GM10847 (cell line): ENCODE data around the gene SMIM32.

Experiments
- POLR2A ChIP-seq: IDR thresholded peaks from 2 replicates; pipeline ENCODE4 v1.6.1; 2011; ENCODE audit not compliant: insufficient read length; ENCODE audit errors: extremely low read depth

The SMIM32 gene

GRCh38 chr5:136213919-136214493 is 21.0 kb upstream of the SMIM32 start:
- no peak for TF ChIP-seq POLR2A

- TF ChIP-seq POLR2A, result no peak
Measured at GRCh38 chr5:136212252-136212721, 19.3 kb upstream of the SMIM32 start.

DNA sequence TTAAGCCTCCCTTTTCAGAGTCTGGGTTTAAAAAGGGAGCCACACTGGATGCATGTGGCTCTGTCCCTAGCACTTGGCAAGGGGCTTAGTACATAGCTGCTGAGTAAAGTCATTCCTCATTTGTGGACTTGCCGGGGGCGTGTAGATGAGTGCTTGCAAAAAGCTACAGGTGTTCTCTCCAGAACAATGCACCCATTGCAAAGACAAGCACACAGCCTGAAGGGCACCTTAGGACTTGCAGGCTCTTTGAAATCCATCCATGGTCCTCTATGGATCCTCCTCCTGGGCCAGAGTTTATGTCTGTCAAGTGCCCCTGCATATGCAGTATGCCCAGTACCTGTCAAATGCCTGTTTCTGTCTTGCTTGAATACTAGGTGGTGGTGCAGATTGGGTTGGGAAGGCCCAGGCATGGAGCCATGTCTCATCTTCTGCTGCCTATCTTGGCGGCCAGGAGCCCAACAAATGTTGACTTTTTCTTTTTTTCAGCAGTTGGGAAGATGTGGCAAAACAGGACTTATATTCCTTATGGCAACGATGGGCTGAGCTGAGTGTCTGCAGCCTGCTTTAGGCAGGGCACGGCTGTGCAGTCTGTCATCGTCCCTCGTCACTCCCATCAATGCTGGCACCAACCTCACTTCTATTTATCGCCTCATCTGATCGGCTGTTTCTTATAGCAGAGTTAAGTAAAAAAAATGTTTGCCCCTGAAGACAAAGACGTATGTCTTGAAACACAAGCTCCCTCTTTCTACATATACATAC is 18.5 kb upstream of the SMIM32 start:
- no peak for TF ChIP-seq POLR2A

DNA sequence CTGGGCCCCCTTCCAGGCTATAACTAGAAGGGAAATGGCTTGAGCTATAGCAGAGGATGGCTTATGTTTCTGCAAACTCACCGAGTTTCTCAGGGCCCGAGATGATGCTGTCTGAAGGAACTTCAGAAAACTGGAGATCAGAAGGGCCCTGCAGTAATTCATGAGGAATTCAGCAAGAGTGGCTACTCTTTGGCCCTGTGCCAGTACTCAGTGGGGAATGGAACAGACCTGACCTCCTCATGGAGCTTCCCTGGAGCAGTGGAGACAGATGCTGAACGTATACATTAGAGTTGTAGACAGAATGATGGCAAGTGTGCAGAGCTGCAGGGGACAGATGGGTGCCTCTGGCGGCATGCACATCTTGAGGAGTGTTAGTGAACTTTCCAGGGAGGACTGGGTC is 17.3 kb upstream of the SMIM32 start:
- no peak for TF ChIP-seq POLR2A

- TF ChIP-seq POLR2A, result no peak
Measured at GRCh38 chr5:136209346-136209910, 16.5 kb upstream of the SMIM32 start.

GRCh38 chr5:136208916-136209315 is 16.0 kb upstream of the SMIM32 start:
- no peak for TF ChIP-seq POLR2A

- TF ChIP-seq POLR2A, result no peak
Measured at GRCh38 chr5:136207631-136208030, 14.7 kb upstream of the SMIM32 start.

DNA sequence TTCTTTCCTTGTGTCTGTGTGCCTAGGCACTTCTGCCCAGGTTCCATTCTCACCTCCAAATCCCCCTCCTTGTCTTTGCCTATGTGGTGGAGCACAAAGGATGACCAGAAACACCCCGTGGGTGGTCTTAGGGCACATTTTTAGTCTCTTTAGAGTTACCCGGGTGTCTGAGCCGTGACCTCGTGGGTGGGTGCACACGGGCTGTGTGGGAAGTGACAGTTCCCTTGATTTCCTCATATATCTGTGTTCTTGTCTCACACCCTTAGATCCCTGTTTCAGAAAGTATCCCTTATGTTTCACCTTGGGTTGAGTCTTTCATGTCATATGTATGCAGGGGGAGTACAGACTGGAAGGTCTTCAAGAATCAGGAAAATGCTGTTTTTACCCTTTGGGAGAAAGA is 13.4 kb upstream of the SMIM32 start:
- no peak for TF ChIP-seq POLR2A

DNA sequence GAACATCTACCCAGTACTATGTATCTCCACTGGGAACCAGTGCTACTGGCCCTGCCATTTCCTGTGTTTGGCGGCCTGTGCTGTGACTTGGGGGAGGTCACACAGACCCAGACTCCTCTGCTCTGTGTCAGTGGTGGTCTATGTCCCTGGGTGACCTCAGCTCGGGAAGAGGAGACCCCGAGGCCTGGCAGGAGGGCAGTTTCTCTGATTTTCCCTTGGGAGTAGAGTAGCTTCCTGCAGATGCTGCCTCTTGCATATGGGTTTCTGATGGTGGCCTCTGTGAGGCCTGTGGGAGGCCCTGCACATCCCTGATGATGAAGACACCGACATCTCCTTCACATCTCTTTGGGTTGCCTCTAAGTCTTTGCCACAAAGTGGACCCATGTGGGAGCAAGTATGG is 13.0 kb upstream of the SMIM32 start:
- TF ChIP-seq POLR2A, result no peak

DNA sequence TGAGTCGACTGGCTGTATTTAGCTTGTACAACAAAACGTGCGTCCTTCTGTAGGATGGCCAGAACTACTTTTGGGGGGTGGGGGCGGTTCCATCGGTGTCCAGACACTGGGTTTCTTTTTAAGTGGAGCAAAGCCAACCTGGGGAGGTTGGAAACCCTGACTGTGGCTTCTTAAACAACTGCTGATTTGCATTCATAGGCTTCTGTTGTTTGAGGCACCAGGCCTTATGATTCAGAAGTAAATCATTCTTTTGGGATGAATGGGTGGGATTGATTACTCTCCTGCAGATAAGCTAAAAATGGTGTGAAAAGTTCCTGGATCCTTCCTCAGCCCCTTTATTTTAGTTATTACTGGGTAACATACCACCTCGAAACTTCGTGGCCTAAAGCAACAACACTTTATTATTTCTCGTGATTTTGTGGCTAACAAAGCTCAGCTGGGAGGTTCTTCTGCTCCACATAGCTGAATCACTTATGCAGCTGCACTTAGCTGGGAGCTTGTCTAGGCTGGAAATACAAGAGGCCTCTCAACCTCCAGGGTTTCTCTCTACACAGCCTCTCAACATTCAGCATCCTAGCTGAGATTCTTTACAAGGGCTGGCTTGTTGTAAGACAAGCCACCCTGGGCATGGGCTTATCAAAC is 12.2 kb upstream of the SMIM32 start:
- no peak for TF ChIP-seq POLR2A

DNA sequence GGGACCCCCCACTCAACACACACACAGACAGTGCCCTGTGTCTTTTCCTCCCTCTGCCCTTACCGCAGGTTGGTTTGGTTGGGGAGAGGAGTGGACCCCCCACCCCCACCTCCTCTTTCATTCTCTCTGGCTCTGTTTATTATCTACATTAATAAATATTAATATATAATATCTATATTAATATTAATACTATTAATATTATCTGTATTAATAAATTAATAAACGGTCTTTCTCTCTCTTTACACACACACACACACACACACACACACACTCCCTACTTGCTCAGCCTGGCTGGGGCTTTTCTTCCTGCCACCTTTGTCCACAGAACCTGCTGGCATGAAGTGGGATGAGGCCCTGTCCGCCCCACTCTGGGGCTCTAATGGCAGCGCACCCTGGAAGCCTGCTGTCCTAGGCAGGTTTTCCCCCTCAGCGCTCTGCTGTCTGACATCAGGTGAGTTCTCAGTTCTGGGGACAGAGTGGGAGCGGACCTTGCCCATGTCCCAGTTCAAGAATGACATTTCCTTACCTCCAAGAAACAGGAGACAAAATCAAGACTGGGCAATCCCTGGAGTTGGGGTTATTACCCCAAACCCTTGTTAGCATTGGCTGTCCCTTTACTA is 10.5 kb upstream of the SMIM32 start:
- TF ChIP-seq POLR2A, result no peak

GRCh38 chr5:136202469-136203205 is 9.7 kb upstream of the SMIM32 start:
- no peak for TF ChIP-seq POLR2A

DNA sequence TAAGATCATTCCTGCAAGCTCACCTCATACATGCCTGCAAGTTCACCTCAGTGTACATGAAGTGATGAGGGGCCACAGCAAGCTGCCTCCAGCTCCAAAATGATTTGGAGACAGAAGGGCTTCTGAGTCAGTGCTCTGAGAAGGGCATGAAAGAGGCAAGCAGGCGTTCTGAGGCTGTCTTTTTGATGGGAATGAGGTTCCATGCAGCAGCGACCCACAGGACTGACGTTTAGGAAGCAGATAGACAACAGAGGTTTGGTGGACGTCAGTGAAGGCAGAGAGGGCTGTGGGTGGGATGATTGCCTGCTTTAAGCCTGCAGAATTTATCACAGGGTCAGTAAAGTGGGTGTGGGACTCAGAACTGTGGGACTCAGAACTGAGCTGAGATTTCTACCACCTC is 8.9 kb upstream of the SMIM32 start:
- TF ChIP-seq POLR2A, result no peak

DNA sequence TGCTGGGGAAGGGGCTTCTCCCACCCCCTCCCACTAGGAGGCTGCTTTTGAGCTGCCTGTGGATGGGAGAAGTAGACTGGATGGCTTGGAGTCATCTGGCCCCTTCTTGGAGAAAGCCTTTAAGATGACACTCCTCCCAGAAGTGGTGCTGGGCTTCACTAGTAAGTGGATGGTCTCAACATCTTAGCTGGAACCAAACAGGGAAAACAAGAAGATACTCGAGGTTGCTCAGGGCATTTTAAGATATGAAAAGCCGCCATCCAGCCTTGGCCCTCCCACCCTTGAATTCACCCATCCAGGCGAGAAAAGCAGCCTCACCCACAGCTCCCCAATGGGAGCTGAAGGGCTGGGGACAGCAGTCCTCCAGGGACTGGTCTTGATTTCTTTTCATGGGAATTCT is 7.8 kb upstream of the SMIM32 start:
- TF ChIP-seq POLR2A, result no peak

GRCh38 chr5:136200130-136200529 is 7.2 kb upstream of the SMIM32 start:
- TF ChIP-seq POLR2A, result no peak
